Muscle layer of colon (tissue), 2 donors: Measurements from ENCODE around the gene VTCN1.
"Not testable (repeated sequence)": the region's sequence is repeated elsewhere in the genome, so short reads cannot be mapped to it uniquely, and the experiment has no call there.

Experiments
- H3K27ac ChIP-seq: one replicate; pipeline ENCODE4 v1.7.0; 2013; ENCODE audit warnings: low read depth, mild to moderate bottlenecking, low read length, moderate library complexity
- H3K27me3 ChIP-seq, 2 donors: one replicate each; pipeline ENCODE4 v1.7.0; 2013; ENCODE audit warnings: low read length in 2 of 2, mild to moderate bottlenecking in 2 of 2; ENCODE audit not compliant: insufficient read depth in 2 of 2, control insufficient read depth in 1 of 2
- H3K36me3 ChIP-seq: one replicate; pipeline ENCODE4 v1.7.0; 2013; ENCODE audit warnings: mild to moderate bottlenecking, low read length; ENCODE audit not compliant: insufficient read depth
- H3K4me1 ChIP-seq: one replicate; pipeline ENCODE4 v1.7.0; 2013; ENCODE audit warnings: mild to moderate bottlenecking, low read length; ENCODE audit not compliant: insufficient read depth
- H3K4me3 ChIP-seq, 2 donors: one replicate each; pipeline ENCODE4 v1.7.0; 2013; ENCODE audit warnings: low read length in 2 of 2, low read depth in 1 of 2, mild to moderate bottlenecking in 1 of 2, moderate library complexity in 1 of 2
- H3K9ac ChIP-seq: one replicate; pipeline ENCODE4 v1.7.0; 2013; ENCODE audit warnings: low read length
- H3K9me3 ChIP-seq: one replicate; pipeline ENCODE4 v1.7.0; 2013; ENCODE audit warnings: mild to moderate bottlenecking, low read length
- donor health status: abdominal sarcoma.
- donor health status: Adenocarcinoma of cecum.

VTCN1 gene

DNA sequence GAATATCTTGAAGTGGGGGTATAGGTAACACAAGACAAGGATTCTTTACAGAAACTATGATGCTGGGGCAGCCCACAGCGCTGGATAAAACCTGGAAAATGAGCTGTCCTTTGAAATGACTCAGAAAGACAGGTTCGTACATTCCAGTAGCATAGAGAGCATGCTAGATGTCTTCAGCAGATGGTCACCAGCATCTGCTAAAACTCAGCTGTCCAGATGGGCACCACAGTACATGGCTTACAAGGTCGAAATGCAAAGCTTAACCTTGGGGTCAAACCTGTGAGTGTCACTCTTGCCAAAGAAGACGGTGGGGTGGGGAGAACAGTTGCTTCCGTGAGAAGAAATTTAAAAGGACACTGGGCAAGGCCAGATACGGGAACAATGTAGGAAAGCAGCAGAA, 47.9 kb downstream of the VTCN1 start:
- H3K27me3 ChIP-seq = no peaks in the 10 kb centered on the region
- H3K9me3 ChIP-seq = no peaks in the 10 kb centered on the region
- H3K9ac ChIP-seq = no peak overlapping the region
- no peaks in the 10 kb centered on the region for H3K36me3 ChIP-seq
- no peak overlapping the region for H3K27ac ChIP-seq
- no peak overlapping the region for H3K4me3 ChIP-seq
- H3K4me1 ChIP-seq = no peaks in the 10 kb centered on the region

GRCh38 chr1:117161887-117162286, 48.8 kb downstream of the VTCN1 start:
- no peak overlapping the region for H3K9ac ChIP-seq
- no peaks in the 10 kb centered on the region for H3K4me1 ChIP-seq

GRCh38 chr1:117151305-117151704, 59.4 kb downstream of the VTCN1 start:
- H3K9me3 ChIP-seq, H3K9ac ChIP-seq, H3K4me3 ChIP-seq, H3K27me3 ChIP-seq, H3K27ac ChIP-seq, H3K36me3 ChIP-seq, H3K4me1 ChIP-seq: not testable (repeated sequence)

More at GRCh38 chr1:117161887-117162286, 48.8 kb downstream of the VTCN1 start:
- Histone ChIP-seq H3K36me3 (no peaks in the 10 kb centered on the region), H3K9me3 (no peaks in the 10 kb centered on the region), H3K4me3 (no peak overlapping the region), H3K27me3 (no peaks in the 10 kb centered on the region), H3K27ac (no peak overlapping the region)

GRCh38 chr1:117150316-117150715, 60.4 kb downstream of the VTCN1 start:
- H3K27me3 ChIP-seq = no peaks in the 10 kb centered on the region
- no peak overlapping the region for H3K9ac ChIP-seq
- H3K4me3 ChIP-seq = no peak overlapping the region
- no peaks in the 10 kb centered on the region for H3K36me3 ChIP-seq
- no peak overlapping the region for H3K27ac ChIP-seq
- no peaks in the 10 kb centered on the region for H3K4me1 ChIP-seq
- no peaks in the 10 kb centered on the region for H3K9me3 ChIP-seq

GRCh38 chr1:117147856-117148588, 62.7 kb downstream of the VTCN1 start:
- Histone ChIP-seq H3K36me3 (no peaks in the 10 kb centered on the region), H3K9ac (no peak overlapping the region), H3K27ac (no peak overlapping the region), H3K4me1 (no peaks in the 10 kb centered on the region), H3K4me3 (no peak overlapping the region), H3K9me3 (no peaks in the 10 kb centered on the region), H3K27me3 (no peaks in the 10 kb centered on the region)

DNA sequence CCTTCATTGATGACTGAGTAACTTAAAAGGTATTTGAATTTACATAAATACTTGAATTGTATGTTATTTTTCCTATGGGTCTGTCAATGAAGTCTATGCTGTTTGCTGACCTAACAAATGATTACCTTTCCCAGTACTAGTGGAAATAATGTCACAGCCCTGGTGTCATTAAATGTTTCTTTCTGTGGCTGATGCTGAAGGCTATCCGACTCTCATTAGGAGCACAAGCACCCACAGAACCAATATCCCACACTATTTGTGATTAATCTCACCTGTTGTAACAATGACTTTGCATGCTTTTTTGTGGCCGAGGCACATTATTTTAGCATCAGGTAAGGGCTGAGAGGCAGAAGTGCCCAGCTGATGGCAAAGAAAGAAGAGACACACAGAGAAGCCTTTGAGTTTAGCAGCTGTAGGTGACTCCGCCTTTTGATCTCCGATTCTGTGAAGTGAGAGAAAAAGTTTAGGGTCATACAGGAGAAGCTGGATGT, 63.3 kb downstream of the VTCN1 start:
- Histone ChIP-seq H3K27ac (no peak overlapping the region), H3K4me1 (no peaks in the 10 kb centered on the region), H3K4me3 (no peak overlapping the region), H3K36me3 (no peaks in the 10 kb centered on the region), H3K27me3 (no peaks in the 10 kb centered on the region), H3K9me3 (no peaks in the 10 kb centered on the region), H3K9ac (no peak overlapping the region)

- H3K9ac ChIP-seq = no peak overlapping the region
- no peak overlapping the region for H3K27ac ChIP-seq
These were observed 64.0 kb downstream of the VTCN1 start for GRCh38 chr1:117146575-117147340.

GRCh38 chr1:117146072-117146471, 64.7 kb downstream of the VTCN1 start:
- H3K36me3 ChIP-seq = no peaks in the 10 kb centered on the region
- no peak overlapping the region for H3K9ac ChIP-seq
- H3K9me3 ChIP-seq = no peaks in the 10 kb centered on the region
- no peak overlapping the region for H3K4me3 ChIP-seq
- no peak overlapping the region for H3K27ac ChIP-seq
- no peaks in the 10 kb centered on the region for H3K27me3 ChIP-seq
- H3K4me1 ChIP-seq = no peaks in the 10 kb centered on the region

More at GRCh38 chr1:117146575-117147340, 64.0 kb downstream of the VTCN1 start:
- Histone ChIP-seq H3K4me1 (no peaks in the 10 kb centered on the region), H3K36me3 (no peaks in the 10 kb centered on the region), H3K9me3 (no peaks in the 10 kb centered on the region), H3K27me3 (no peaks in the 10 kb centered on the region), H3K4me3 (no peak overlapping the region)

GRCh38 chr1:117143871-117144270, 66.9 kb downstream of the VTCN1 start:
- H3K27ac ChIP-seq = no peak overlapping the region
- no peak overlapping the region for H3K4me3 ChIP-seq
- no peaks in the 10 kb centered on the region for H3K4me1 ChIP-seq
- no peak overlapping the region for H3K9ac ChIP-seq
- no peaks in the 10 kb centered on the region for H3K9me3 ChIP-seq
- H3K36me3 ChIP-seq = no peaks in the 10 kb centered on the region
- H3K27me3 ChIP-seq = no peaks in the 10 kb centered on the region

GRCh38 chr1:117143172-117143571, 67.6 kb downstream of the VTCN1 start:
- no peak overlapping the region for H3K9ac ChIP-seq
- no peak overlapping the region for H3K4me3 ChIP-seq
- no peaks in the 10 kb centered on the region for H3K27me3 ChIP-seq
- H3K4me1 ChIP-seq = no peaks in the 10 kb centered on the region
- no peaks in the 10 kb centered on the region for H3K36me3 ChIP-seq
- H3K27ac ChIP-seq = no peak overlapping the region
- H3K9me3 ChIP-seq = no peaks in the 10 kb centered on the region

DNA sequence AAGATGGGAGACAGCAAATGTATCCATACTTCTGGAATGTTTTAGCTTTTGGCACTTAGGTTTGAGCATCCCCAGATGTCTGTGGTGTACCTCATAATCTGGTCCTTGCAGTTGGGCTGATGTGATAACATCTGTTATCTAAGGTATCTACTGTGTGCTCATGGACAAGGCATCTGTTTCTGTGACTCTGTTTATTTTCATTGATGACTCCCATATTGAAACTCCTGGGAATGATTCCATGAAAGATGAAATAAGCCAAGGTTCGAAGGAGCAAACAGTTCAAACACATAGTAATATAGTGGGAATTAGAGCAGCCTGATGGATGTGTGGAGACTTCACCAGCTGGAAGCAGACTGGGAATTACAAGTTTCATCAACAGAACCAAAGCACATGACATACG, 68.5 kb downstream of the VTCN1 start:
- Histone ChIP-seq H3K4me1 (no peaks in the 10 kb centered on the region), H3K4me3 (no peak overlapping the region)

More for the DNA sequence above, 68.5 kb downstream of the VTCN1 start:
- H3K36me3 ChIP-seq = no peaks in the 10 kb centered on the region
- no peaks in the 10 kb centered on the region for H3K27me3 ChIP-seq
- H3K27ac ChIP-seq = no peak overlapping the region
- no peak overlapping the region for H3K9ac ChIP-seq
- H3K9me3 ChIP-seq = no peaks in the 10 kb centered on the region
